GM21360 (cell line): ENCODE measurements around the gene PODXL.
"Not testable (repeated sequence)": the region's sequence is repeated elsewhere in the genome, so short reads cannot be mapped to it uniquely, and the experiment has no call there.

Source experiments
- ATAC-seq: cut with Tn5 transposase; IDR thresholded peaks from one replicate; pipeline ENCODE4 v1.9.1; 2021; ENCODE audit warnings: mild to moderate bottlenecking, moderate library complexity; ENCODE audit not compliant: unreplicated experiment

The PODXL gene

DNA sequence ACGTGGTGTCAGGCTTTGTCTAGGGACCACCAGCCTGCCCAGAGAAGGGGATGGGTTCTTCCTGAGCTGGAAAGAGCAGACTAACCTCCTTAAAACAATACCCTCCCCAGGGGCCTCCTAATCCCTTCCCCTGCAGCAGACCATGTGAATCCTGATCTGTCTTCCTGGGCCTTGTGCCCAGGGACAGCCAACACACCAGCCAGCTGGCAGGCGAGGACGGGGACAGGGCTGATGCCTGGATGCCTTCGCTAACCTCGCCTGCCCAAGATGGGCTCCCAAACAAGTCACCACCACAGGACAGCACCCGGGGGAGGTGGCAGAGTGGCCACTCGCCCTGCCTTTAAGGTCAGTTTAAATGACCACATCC, 17.6 kb downstream of the PODXL start:
- ATAC-seq = no peak

DNA sequence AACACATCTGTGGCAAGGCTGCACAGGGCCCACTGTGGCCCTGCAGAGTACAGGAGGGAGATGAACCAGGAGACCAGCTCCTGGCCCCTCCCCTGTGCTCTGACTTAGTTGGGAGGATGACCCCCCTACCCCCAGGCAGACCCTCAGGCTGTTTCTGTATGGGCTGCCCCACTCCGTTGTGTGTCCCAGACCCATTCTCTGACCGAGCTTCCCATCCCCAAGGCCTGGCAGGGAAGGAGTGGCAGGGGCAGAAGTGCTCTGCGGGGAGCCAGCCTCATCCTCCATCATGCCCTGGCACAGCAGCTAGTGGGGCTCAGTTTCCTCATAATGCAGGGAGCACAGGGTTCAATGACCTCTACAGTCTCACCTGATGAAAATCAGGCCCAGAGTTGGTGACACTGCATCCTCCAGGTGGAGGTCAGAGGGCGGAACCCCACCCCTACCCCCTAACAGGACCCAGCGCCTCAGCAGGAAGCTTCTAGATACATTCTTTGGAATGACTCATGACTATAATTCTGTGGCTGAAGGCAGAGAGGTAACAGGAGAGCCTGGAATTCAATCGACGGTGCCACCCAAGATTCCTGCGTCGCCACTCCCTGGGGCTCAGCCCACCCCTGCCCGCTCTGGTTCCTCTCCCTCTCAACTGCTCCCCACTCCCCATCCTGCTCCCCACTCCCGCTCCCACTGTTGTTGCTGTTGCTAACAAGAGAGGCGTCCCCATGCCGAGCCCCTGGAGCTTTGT, 18.2 kb downstream of the PODXL start:
- no peak for ATAC-seq

DNA sequence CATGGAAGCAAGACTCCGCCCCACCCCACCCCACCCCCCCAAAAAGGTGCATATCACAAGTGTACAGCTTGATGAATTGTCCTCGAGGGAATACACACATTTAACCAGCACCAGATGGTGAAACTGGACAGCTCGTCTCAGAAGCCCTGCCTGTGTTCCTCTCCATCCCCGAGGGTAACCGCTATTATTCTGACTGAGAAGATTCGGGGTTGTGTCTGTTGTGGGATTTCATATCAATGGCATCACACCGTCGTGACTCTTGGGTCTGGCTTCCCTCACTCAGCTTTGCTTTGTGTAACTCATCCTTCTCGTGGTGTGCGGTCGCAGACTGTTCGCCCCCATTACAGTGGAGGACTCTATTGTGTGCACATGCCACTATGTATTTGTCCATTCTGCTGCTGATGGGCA, 18.9 kb downstream of the PODXL start:
- ATAC-seq = no peak

DNA sequence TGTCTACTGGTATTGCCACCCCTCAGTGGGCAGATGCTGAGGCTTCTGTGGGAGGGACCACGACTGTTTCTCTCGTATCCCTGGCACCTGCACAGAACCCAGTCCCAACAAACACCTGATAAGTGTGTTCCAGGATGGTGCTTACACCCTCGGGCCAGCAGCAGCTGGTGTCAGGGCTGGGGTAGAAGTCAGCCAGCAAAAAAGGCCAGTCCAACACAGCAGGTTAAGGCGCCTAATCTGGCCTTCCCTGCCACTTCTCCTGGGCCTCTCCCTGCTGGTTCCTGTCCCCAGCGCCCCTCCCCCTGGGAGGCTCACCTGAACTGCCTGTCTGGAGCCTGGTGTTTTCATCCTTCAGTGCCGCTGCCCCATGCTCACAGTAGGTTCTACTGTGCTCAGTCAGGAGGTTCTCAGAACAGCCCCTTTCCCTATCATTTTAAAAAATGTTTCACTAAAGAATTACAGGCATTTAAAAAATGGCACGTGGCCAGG, 20.0 kb downstream of the PODXL start:
- no peak for ATAC-seq

GRCh38 chr7:131533566-131534561, 22.6 kb downstream of the PODXL start:
- no peak for ATAC-seq

GRCh38 chr7:131533151-131533559, 23.3 kb downstream of the PODXL start:
- ATAC-seq = no peak

GRCh38 chr7:131532570-131533091, 23.8 kb downstream of the PODXL start:
- no peak for ATAC-seq

- ATAC-seq = no peak
Measured at GRCh38 chr7:131530137-131530536, 26.3 kb downstream of the PODXL start.

GRCh38 chr7:131529617-131530016, 26.8 kb downstream of the PODXL start:
- ATAC-seq = no peak

DNA sequence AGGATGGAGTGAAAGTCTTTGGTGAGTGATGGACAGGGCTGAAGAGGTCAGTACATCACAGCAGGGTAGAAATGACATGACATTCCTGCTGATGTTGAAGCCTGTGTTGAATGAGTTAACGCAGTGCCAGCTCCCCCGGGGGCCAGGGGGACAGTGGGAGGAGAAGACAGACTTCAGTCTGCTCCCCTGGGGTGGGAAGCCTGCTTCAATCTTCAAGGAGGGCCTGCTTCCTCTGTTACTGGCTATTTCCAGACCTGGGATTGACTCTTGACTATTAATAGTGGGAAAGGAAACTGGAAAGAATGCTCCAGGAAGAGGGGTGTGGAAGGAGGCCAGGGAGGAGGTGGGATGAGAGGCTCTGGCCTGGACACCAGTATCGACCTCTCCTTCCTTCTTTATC, 27.2 kb downstream of the PODXL start:
- no peak for ATAC-seq

GRCh38 chr7:131527456-131527855, 29.0 kb downstream of the PODXL start:
- no peak for ATAC-seq

- no peak for ATAC-seq
Measured at GRCh38 chr7:131525820-131526219, 30.6 kb downstream of the PODXL start.

- ATAC-seq = no peak
Measured at GRCh38 chr7:131524703-131525102, 31.7 kb downstream of the PODXL start.

GRCh38 chr7:131524115-131524514, 32.3 kb downstream of the PODXL start:
- no peak for ATAC-seq

GRCh38 chr7:131522325-131522930, 34.0 kb downstream of the PODXL start:
- ATAC-seq = no peak

DNA sequence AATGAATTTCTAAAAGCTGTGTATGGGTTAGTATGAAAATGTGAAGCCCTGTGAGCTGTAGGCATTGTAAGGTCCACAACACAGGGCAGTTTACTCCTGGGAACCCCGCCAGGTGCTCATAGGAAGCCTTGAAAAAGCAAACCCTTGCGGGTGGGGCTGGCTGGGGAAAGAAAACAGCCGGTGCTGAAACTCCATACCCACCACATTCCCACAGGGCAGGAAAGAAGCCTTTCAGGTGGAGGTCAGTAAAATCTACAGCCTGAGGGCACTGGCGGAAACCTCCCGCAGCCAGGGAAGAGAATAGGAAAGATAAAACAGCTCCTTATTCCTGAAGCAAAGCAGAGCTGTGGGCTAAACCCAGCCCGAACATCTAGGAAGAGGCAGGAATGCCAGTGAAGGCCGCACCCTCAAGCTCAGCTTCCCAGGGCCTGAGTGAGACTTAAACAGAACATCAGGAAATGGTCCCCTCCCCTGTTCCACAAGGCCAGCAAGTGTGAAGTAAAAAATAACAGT, 34.7 kb downstream of the PODXL start:
- no peak for ATAC-seq

GRCh38 chr7:131518626-131519025, 37.8 kb downstream of the PODXL start:
- ATAC-seq = no peak

DNA sequence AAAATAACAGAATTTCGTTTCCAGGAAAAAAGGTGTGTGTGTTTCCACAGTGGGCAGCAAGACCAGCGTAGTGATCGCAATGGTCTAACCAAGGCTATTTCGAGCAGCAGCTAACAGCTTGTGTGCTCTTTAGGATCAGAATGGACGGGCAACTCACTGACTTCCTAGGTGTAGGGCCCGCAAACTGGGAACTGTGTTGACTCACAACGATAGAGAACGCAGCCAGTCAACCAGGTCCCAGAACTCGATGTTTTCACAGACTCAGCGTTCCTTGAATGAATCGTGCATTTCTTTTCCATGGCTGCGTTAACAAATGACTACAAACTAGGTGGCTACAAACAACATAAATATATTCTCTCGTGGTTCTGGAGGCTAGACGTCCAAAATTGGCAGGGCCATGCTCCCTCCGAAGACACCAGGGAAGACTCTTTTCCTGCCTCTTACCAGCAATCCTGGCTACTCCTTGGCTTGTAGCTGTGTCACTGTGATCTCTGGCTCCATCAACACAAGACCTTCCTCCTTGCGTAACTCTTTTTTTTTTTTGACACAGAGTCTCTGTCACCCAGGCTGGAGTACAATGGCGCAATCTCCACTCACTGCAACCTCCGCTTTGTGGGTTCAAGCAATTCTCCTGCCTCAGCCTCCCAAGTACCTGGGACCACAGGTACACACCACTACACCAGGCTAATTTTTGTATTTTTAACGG, 39.1 kb downstream of the PODXL start:
- no peak for ATAC-seq

- ATAC-seq = not testable (repeated sequence)
Measured at GRCh38 chr7:131515471-131515870, 41.0 kb downstream of the PODXL start.
